GM04504 (cell line): Measurements from ENCODE around the gene NR2E3.
"Not testable (repeated sequence)": the region's sequence is repeated elsewhere in the genome, so short reads cannot be mapped to it uniquely, and the experiment has no call there.

ENCODE experiments used
- DNase-seq: peaks from one replicate; pipeline ENCODE4 v3.0.0-alpha.2; 2012; ENCODE audit warnings: low read depth

Gene NR2E3

GRCh38 chr15:71815301-71815700, 4.9 kb downstream of the NR2E3 start:
- DNase-seq, result no peak

GRCh38 chr15:71817351-71817750, 7.0 kb downstream of the NR2E3 start:
- no peak for DNase-seq

- DNase-seq, result no peak
Measured at GRCh38 chr15:71820127-71820526, 9.8 kb downstream of the NR2E3 start.

GRCh38 chr15:71821547-71822129, 11.3 kb downstream of the NR2E3 start:
- DNase-seq, result no peak

- DNase-seq, result no peak
Measured at GRCh38 chr15:71822890-71823630, 12.7 kb downstream of the NR2E3 start.

GRCh38 chr15:71823801-71824200, 13.4 kb downstream of the NR2E3 start:
- no peak for DNase-seq

- no peak for DNase-seq
Measured at GRCh38 chr15:71825021-71825730, 14.8 kb downstream of the NR2E3 start.

GRCh38 chr15:71826196-71826595, 15.8 kb downstream of the NR2E3 start:
- no peak for DNase-seq

GRCh38 chr15:71830981-71831380, 20.6 kb downstream of the NR2E3 start:
- no peak for DNase-seq

- DNase-seq, result no peak
Measured at GRCh38 chr15:71841563-71841962, 31.2 kb downstream of the NR2E3 start.

GRCh38 chr15:71844916-71845315, 34.6 kb downstream of the NR2E3 start:
- DNase-seq, result no peak

- DNase-seq, result no peak
Measured at GRCh38 chr15:71853543-71853942, 43.2 kb downstream of the NR2E3 start.

GRCh38 chr15:71858232-71858631, 47.9 kb downstream of the NR2E3 start:
- DNase-seq, result not testable (repeated sequence)
